HS-5 (cell line): Measurements from ENCODE around the gene POLR3G.

Source experiments
- DNase-seq: peaks from one replicate; pipeline ENCODE4 v3.0.0-alpha.2; 2012; ENCODE audit warnings: low read depth

The POLR3G gene

DNA sequence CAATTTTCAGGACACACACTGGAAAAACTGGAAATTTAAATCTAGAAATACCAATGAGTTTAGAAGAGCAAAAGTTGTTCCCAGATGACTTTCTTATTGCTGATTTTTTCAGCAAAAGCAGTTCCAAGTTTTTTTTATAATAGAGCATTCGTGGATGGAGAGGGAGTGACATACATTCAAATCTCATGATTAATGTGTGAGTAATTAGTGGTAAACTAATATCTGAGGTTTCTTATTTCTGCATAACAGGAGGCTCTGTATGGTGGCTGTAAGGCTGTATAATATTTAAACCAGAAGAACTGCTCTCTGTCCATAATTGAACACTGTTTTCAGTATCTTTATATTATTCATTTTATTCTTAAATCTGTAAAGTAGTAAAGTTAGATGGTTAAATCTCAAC lies 28.9 kb downstream of the POLR3G start:
- no peak for DNase-seq

DNA sequence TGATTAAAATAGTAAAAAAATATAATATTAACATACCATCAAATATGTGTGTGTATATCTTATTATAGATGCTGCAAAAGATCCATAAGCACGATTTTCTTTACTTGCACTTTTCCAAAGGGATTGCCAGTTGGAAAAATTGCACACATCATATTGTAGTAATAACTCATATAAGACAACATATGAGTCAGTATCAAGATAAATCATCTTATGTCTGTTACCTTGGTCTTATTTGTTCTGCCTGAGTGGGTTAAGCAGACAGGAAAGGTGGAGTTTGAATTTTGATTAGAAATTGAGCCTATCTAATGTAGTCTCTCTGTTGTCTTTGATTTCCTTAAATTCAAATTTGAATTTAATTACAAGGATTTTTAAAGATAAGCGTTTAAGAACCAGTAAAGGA lies 30.1 kb downstream of the POLR3G start:
- no peak for DNase-seq

DNA sequence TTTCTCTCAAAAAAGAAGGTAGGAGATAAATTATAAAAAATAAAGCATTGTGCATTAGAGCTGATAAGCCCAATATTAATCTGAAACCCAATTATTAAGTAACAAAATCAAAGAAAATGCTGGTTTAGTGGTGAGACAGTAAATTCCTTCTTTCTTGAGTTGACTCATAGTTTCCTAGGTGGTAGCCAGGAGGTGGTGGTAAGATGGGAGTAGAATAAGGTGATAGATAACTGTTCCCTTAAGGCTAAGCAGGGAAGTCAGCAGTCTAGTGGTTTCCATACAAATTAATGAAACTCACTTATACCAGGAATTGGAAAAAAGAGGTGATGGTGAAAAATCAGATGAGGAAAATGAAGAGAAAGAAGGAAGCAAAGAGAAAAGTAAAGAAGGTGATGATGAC lies 31.6 kb downstream of the POLR3G start:
- DNase-seq, result no peak

DNA sequence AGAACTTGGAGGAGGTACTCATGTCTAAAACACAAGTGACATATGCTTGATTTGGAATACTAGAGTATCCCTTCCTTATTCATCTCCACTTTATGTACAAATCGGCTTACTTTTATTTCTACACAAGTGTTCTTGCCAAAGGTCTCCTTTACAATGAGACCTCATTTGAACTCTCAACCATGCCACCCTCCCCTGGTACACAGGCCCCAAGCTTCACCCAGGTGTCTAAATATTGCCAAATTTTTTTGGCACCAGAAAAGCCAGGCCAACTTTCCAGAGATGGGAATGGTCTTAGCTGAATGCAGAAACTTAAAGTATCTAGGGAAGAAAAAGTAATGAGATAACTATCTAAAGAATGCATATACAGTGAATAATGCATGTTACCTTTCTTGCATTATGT lies 35.8 kb downstream of the POLR3G start:
- no peak for DNase-seq

DNA sequence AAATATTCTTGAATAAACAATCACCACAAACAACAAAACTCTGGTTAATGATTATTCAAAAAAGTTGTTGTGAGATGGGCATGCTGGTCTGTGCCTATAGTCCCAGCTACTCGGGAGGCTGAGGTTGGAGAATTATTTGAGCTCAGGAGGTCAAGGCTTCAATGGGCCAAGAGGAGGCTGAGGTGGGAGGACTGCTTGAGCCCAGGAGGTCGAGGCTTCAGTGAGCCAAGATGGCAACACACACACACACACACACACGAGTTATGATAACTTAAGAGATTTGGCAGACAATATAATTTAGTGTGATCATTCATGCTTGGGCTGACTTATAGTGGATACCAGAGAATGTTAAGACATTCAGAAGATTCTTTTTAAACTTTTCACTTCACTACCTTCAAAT lies 39.9 kb downstream of the POLR3G start:
- no peak for DNase-seq

DNA sequence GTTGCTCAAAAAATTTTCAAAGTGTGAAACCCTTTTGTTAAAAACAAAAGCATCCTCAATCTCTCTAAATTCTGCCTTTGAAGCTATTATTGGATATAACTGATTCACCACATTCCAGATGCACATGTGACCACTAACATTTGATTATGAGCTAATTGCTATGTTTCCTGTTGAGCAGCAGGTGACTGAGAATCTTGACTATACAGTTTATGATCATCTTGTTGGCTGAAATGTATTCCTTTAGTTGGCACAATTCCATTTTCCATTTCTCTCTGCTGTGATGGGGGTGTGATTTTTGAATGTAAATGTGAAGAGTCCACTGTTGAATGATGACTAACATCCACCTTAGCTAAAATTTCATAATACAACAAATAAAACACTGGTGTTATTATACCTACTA lies 44.0 kb downstream of the POLR3G start:
- peak; percentile 29 for DNase-seq

GRCh38 chr5:90519081-90519480 lies 44.4 kb downstream of the POLR3G start:
- DNase-seq, result no peak

GRCh38 chr5:90528601-90529193 lies 54.0 kb downstream of the POLR3G start:
- DNase-seq, result no peak

GRCh38 chr5:90529194-90529938 lies 54.7 kb downstream of the POLR3G start, which contains the start of gene LYSMD3:
Gene LYSMD3 (minus strand): TSS chr5:90529584. CDS start chr5:90525289, 4,295 bp downstream.
- peak; percentile 68 for DNase-seq

GRCh38 chr5:90529939-90530677 lies 55.4 kb downstream of the POLR3G start:
- DNase-seq, result peak; percentile 70

GRCh38 chr5:90530736-90531487 lies 56.2 kb downstream of the POLR3G start:
- no peak for DNase-seq

DNA sequence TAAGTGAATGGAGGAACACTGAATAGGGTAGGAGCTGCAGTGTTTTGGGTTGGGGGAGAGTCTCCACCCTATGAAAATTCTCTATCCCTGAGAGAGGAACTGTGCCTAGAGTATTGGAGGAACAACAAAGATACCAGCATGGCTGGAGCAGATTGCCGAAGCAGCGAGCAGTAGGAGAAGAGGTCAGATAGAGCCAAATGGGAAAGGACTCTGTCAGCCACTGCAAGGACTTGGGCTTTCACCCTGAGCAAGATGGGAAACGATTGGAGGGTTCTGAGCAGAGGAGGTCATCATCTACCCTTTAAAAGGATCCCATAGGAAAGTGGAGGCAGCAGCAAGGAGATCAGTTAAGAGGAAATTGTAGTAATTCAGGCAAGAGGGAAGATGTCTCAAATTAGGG lies 59.1 kb downstream of the POLR3G start:
- no peak for DNase-seq

DNA sequence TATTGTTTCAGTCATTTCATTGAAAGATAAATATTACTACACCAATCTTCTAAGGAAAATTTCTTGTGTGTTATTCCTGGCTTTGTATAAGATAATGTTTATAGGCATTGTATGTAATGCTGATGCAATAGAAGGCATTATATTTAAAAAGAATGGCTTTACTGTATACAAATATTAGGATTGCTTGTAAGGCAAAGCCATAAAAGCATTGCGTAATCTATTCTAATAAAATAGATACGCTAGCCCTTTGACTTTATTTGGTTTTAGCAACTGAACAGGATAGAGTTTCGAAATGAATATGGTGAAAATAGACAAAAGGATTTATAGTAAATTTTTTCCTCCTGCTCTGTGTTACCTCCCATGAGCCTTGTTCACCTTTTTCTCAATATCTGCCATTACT lies 60.3 kb downstream of the POLR3G start:
- DNase-seq, result no peak

- DNase-seq, result no peak
These were observed 68.3 kb downstream of the POLR3G start for GRCh38 chr5:90542827-90543519.

- DNase-seq, result no peak
These were observed 70.8 kb downstream of the POLR3G start for GRCh38 chr5:90545511-90545910.

DNA sequence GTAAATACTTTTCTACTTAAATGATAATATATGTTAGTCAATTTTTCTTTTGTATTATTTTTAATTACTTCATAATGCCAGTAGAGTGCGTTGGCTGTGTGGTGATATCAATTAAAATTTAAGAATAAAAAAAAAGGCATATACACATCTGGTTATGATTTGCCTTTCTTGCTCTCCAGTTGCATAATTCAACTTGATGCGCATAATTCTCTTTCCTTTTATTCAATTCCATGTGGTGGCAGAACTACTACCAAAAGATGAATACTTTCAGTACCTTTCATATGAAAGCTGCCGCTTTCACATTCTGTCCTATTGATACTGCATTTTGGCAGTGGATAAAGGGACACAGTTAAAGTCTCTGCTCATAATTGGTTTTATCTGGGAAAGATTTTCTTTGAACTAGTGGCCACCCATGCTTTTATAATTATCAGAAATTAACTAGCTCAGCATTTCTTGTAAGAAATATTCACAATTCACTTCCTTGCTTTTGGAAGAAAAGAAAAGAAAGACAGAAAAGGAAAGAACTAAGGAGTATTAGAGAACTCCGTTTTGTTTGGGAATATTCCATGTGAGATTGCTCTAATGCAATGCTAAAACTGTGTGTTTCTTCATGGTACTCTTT lies 71.7 kb downstream of the POLR3G start:
- no peak for DNase-seq

GRCh38 chr5:90547072-90547536 lies 72.4 kb downstream of the POLR3G start:
- DNase-seq, result no peak

GRCh38 chr5:90548069-90548593 lies 73.5 kb downstream of the POLR3G start:
- no peak for DNase-seq

DNA sequence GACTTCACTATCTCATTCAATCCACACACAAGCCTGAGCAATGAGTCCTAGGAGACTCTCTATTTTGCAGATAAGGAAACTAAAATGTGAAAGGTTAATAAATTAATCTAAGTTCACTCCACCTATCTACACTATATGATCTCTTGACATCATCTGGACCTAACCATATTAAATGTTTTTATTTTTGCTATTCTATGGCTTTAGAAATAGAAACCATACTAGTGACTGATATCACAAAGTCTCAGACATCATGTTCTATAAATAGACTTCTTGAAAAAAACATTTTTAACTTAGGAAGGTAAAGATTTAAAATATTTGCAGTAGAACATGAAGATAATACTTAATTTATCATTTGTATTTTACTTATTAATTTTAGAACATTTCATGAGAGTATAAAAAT lies 74.6 kb downstream of the POLR3G start:
- no peak for DNase-seq

DNA sequence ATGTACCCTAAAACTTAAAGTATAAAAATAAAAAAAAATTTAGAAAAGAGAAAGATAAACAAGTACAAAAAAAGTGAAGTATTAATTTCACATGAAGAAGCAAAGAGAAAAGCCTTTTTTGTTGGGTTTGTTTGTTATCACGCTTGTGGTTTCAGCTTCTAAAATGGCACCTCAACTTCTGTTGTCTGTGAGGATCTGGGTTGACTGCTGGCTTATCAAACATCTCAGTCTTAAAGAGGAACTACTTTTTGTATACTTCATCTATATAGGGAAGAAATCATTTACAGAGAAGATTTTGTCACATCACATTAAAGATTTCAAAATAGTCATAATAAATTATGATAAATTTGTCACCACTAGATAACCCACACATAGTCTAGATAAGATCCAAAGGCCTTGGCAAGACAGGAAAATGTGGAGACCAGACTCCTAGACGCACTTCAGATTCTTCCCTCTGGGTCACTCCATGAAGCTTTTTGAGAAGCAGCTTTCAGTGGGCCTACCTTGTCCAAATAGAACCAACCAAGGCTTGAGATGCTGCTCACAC lies 75.1 kb downstream of the POLR3G start:
- DNase-seq, result no peak

- DNase-seq, result no peak
These were observed 76.3 kb downstream of the POLR3G start for GRCh38 chr5:90550963-90551362.
